Activated CD8-positive, alpha-beta memory T cell treated with anti-CD3 and anti-CD28 coated beads for 4 hours (primary cell): ENCODE results near the gene ABCF1.
A peak's percentile ranks its signal among the peaks of the same experiment; 100 is the strongest.

Source experiments
- DNase-seq, 2 donors: peaks; one replicate each; pipeline ENCODE4 v3.0.0-alpha.2; 2020; ENCODE audit warnings: low read depth in 2 of 2

Gene ABCF1

GRCh38 chr6:30626484-30627366, 55.5 kb downstream of the ABCF1 start, which contains the start of gene ATAT1:
Gene ATAT1 (plus strand): TSS chr6:30626874.
- peak; percentile 78 for DNase-seq

- no peak for DNase-seq
These were observed 64.6 kb downstream of the ABCF1 start for GRCh38 chr6:30635834-30636233.

- no peak for DNase-seq
These were observed 69.2 kb downstream of the ABCF1 start for GRCh38 chr6:30640481-30640880.

GRCh38 chr6:30641048-30641447, 69.8 kb downstream of the ABCF1 start:
- no peak for DNase-seq
